Hepatocyte (in vitro differentiated cells): ENCODE results near the gene VGF.

Experiments used
- EZH2 ChIP-seq: fragments of 200-600 bp; sonication (generic); IDR thresholded peaks from 2 replicates; pipeline ENCODE4 v1.6.1; 2016; ENCODE audit warnings: antibody characterized with exemption, mild to moderate bottlenecking, borderline replicate concordance
- EZH2phosphoT487 ChIP-seq: fragments of 200-600 bp; sonication (generic); IDR thresholded peaks from one replicate; pipeline ENCODE4 v1.6.1; 2018; ENCODE audit warnings: antibody characterized with exemption, mild to moderate bottlenecking, low read depth, moderate library complexity; ENCODE audit not compliant: unreplicated experiment, severe bottlenecking
- TF ChIP-seq, protein P1 (sequence below): fragments of 200-600 bp; sonication (generic); IDR thresholded peaks from 2 replicates; pipeline ENCODE4 v1.5.1; 2016; ENCODE audit warnings: antibody characterized with exemption, mild to moderate bottlenecking; ENCODE audit not compliant: poor library complexity

DNA sequence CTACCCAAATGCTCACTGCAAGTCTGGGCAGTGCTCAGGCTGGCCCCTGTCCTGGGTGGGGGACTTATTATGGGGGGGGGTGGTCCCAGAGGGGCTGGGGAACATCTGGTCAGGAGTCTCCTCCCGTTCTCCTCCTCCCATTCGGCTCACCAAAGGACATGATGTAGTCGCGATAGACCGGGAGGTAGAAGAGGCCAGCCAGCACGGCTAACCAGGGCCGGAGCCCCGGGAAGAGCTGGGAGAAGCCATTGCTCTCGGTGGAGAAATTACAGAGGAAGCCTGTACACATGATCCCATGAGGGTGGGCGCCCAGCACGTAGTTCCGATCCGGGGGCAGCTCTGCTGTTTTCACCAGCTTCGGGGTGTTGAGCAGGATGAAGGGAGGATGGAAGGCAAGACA, 33.1 kb upstream of the VGF start:
- TF ChIP-seq, protein P1, sequence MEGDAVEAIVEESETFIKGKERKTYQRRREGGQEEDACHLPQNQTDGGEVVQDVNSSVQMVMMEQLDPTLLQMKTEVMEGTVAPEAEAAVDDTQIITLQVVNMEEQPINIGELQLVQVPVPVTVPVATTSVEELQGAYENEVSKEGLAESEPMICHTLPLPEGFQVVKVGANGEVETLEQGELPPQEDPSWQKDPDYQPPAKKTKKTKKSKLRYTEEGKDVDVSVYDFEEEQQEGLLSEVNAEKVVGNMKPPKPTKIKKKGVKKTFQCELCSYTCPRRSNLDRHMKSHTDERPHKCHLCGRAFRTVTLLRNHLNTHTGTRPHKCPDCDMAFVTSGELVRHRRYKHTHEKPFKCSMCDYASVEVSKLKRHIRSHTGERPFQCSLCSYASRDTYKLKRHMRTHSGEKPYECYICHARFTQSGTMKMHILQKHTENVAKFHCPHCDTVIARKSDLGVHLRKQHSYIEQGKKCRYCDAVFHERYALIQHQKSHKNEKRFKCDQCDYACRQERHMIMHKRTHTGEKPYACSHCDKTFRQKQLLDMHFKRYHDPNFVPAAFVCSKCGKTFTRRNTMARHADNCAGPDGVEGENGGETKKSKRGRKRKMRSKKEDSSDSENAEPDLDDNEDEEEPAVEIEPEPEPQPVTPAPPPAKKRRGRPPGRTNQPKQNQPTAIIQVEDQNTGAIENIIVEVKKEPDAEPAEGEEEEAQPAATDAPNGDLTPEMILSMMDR: no peak
- TF ChIP-seq EZH2phosphoT487 (no peak), EZH2 (no peak)
